DLD1 (cell line): ENCODE results near the gene MOCS1.

Experiments
- in situ Hi-C: cut with HindIII; loops from 2 replicates; pipeline ENCODE4 v1.10.0; 2017; ENCODE audit warnings: low sequenced_read_pairs

MOCS1 gene

GRCh38 chr6:39925931-39926290, 8.4 kb downstream of the MOCS1 start:
- in situ Hi-C loops: no loop called here

GRCh38 chr6:39925191-39925930, 8.9 kb downstream of the MOCS1 start:
- in situ Hi-C loops: no loop called here

GRCh38 chr6:39924283-39924682, 10.0 kb downstream of the MOCS1 start:
- in situ Hi-C loops: no loop called here

GRCh38 chr6:39923861-39924260, 10.4 kb downstream of the MOCS1 start:
- in situ Hi-C loops: no loop called here

- in situ Hi-C loops: no loop called here
Measured at GRCh38 chr6:39923394-39923793, 10.9 kb downstream of the MOCS1 start.

GRCh38 chr6:39922821-39923220, 11.4 kb downstream of the MOCS1 start:
- in situ Hi-C loops: no loop called here

- in situ Hi-C loops: no loop called here
Measured at GRCh38 chr6:39920157-39920556, 14.1 kb downstream of the MOCS1 start.

GRCh38 chr6:39918831-39919230, 15.4 kb downstream of the MOCS1 start:
- in situ Hi-C loops: no loop called here

- in situ Hi-C loops: no loop called here
Measured at GRCh38 chr6:39917981-39918380, 16.3 kb downstream of the MOCS1 start.

- in situ Hi-C loops: no loop called here
Measured at GRCh38 chr6:39917329-39917728, 16.9 kb downstream of the MOCS1 start.

- in situ Hi-C loops: no loop called here
Measured at GRCh38 chr6:39915866-39916265, 18.4 kb downstream of the MOCS1 start.

- in situ Hi-C loops: no loop called here
Measured at GRCh38 chr6:39914239-39914638, 20.0 kb downstream of the MOCS1 start.

GRCh38 chr6:39913391-39913916, 20.8 kb downstream of the MOCS1 start:
- in situ Hi-C loops: no loop called here

- in situ Hi-C loops: no loop called here
Measured at GRCh38 chr6:39912446-39912845, 21.8 kb downstream of the MOCS1 start.

GRCh38 chr6:39911513-39912125, 22.6 kb downstream of the MOCS1 start:
- in situ Hi-C loops: no loop called here

GRCh38 chr6:39910744-39911143, 23.5 kb downstream of the MOCS1 start:
- in situ Hi-C loops: no loop called here

GRCh38 chr6:39910164-39910563, 24.1 kb downstream of the MOCS1 start:
- in situ Hi-C loops: no loop called here

GRCh38 chr6:39909701-39910100, 24.6 kb downstream of the MOCS1 start:
- in situ Hi-C loops: no loop called here

GRCh38 chr6:39908838-39909583, 25.3 kb downstream of the MOCS1 start:
- in situ Hi-C loops: no loop called here

GRCh38 chr6:39907871-39908575, 26.2 kb downstream of the MOCS1 start:
- in situ Hi-C loops: no loop called here

GRCh38 chr6:39906318-39906761, 27.9 kb downstream of the MOCS1 start:
- in situ Hi-C loops: no loop called here
